Stimulated activated CD4-positive, alpha-beta T cell treated with anti-CD3 and anti-CD28 coated beads, TNF-alpha, amount 100 ng/mL, for 4 hours (primary cell): ENCODE results near the gene ITPR2.

Experiments
- DNase-seq, 3 experiments: peaks; one replicate each; pipeline ENCODE4 v3.0.0-alpha.2; 2020; ENCODE audit warnings: low read depth in 3 of 3

The ITPR2 gene

GRCh38 chr12:26303418-26303817, 529.6 kb downstream of the ITPR2 start:
- DNase-seq: no peak

GRCh38 chr12:26302776-26303175, 530.2 kb downstream of the ITPR2 start:
- no peak for DNase-seq

- no peak for DNase-seq
These were observed 533.2 kb downstream of the ITPR2 start for GRCh38 chr12:26299751-26300150.

GRCh38 chr12:26298785-26299621, 534.0 kb downstream of the ITPR2 start:
- no peak for DNase-seq

- DNase-seq: no peak
These were observed 535.5 kb downstream of the ITPR2 start for GRCh38 chr12:26297396-26298070.

- DNase-seq: no peak
These were observed 538.0 kb downstream of the ITPR2 start for GRCh38 chr12:26295001-26295400.

GRCh38 chr12:26293612-26294011, 539.4 kb downstream of the ITPR2 start:
- DNase-seq: no peak

- no peak for DNase-seq
These were observed 540.4 kb downstream of the ITPR2 start for GRCh38 chr12:26292596-26292995.

GRCh38 chr12:26290565-26290964, 542.4 kb downstream of the ITPR2 start:
- DNase-seq: no peak

GRCh38 chr12:26287671-26288381, 545.2 kb downstream of the ITPR2 start:
- DNase-seq: no peak
